HG02588 (cell line): ENCODE results near the gene FAM3D.
A peak's percentile ranks its signal among the peaks of the same experiment; 100 is the strongest.
"Not testable (repeated sequence)": the region's sequence is repeated elsewhere in the genome, so short reads cannot be mapped to it uniquely, and the experiment has no call there.

Source experiments
- ATAC-seq: cut with Tn5 transposase; IDR thresholded peaks from one replicate; pipeline ENCODE4 v1.9.1; 2021; ENCODE audit warnings: mild to moderate bottlenecking, moderate library complexity; ENCODE audit not compliant: unreplicated experiment

Gene FAM3D

GRCh38 chr3:58666683-58667082, at the start of gene FAM3D:
TSS of gene FAM3D (minus strand) at chr3:58666774. CDS start at chr3:58655563, 11,211 bp downstream.
- ATAC-seq = no peak

GRCh38 chr3:58713715-58714401, 47.3 kb upstream of the FAM3D start:
- no peak for ATAC-seq

- no peak for ATAC-seq
These were observed 45.3 kb upstream of the FAM3D start for GRCh38 chr3:58711871-58712270.

- ATAC-seq = not testable (repeated sequence)
These were observed 42.4 kb upstream of the FAM3D start for GRCh38 chr3:58708983-58709382.

- ATAC-seq = no peak
These were observed 41.7 kb upstream of the FAM3D start for GRCh38 chr3:58708116-58708791.

GRCh38 chr3:58707390-58707930, 40.9 kb upstream of the FAM3D start:
- no peak for ATAC-seq

GRCh38 chr3:58706395-58707167, 40.0 kb upstream of the FAM3D start:
- ATAC-seq = no peak

- no peak for ATAC-seq
These were observed 38.2 kb upstream of the FAM3D start for GRCh38 chr3:58704745-58705144.

GRCh38 chr3:58704304-58704703, 37.7 kb upstream of the FAM3D start:
- ATAC-seq = not testable (repeated sequence)

- ATAC-seq = no peak
These were observed 31.7 kb upstream of the FAM3D start for GRCh38 chr3:58698246-58698645.

GRCh38 chr3:58697561-58697960, 31.0 kb upstream of the FAM3D start:
- no peak for ATAC-seq

GRCh38 chr3:58696813-58697212, 30.2 kb upstream of the FAM3D start:
- not testable (repeated sequence) for ATAC-seq

- no peak for ATAC-seq
These were observed 29.5 kb upstream of the FAM3D start for GRCh38 chr3:58696093-58696492.

GRCh38 chr3:58695284-58695683, 28.7 kb upstream of the FAM3D start:
- ATAC-seq = not testable (repeated sequence)

GRCh38 chr3:58693940-58694850, 27.6 kb upstream of the FAM3D start:
- ATAC-seq = peak; percentile 55

- no peak for ATAC-seq
These were observed 25.9 kb upstream of the FAM3D start for GRCh38 chr3:58692484-58692883.

GRCh38 chr3:58691997-58692396, 25.4 kb upstream of the FAM3D start:
- no peak for ATAC-seq

- ATAC-seq = no peak
These were observed 23.9 kb upstream of the FAM3D start for GRCh38 chr3:58690490-58690889.

- no peak for ATAC-seq
These were observed 22.0 kb upstream of the FAM3D start for GRCh38 chr3:58688574-58688973.

GRCh38 chr3:58686847-58687246, 20.3 kb upstream of the FAM3D start:
- ATAC-seq = no peak
